SW480 (cell line): ENCODE results near the gene RPL10A.

Experiments
- DNase-seq: peaks from one replicate; pipeline ENCODE4 v3.0.0-alpha.2; 2016; ENCODE audit warnings: low spot score

Gene RPL10A

DNA sequence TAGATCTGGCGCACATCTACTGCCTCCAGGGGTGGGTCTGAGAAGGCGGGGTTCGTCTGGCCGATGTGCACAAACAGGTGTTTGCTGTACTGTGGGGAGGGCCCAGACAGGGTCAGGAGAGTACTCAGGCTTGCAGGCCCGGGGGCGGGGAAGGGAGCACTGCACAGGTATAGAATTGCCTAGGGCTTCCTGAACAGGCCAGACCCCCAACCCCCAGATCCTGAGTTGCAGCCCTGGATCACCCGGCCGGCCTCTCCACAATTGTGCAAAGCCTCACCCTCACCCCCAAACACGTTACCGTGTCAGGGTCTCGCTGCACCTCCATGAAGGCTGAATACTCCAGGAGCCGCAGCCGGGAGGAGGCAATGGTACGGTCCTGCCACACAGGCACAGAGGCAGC lies 7.8 kb downstream of the RPL10A start:
- DNase-seq, result no peak

DNA sequence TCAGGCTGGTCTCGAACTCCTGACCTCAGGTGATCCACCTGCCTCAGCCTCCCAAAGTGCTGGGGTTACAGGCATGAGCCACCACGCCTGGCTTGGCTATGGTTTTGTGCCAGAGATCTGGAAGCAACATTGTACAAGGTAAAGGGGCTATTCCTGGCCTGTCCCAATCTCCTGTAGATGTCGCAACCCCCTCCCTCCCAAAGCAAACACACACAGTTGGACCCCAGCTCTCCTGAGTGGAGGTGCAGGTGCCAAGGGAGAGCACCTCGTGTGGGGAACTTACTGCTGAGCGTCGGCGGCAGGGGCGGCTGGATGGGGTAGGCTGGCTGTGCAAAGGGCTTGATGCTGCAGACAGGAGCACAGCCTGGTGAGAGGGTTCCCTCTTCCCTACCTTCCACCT lies 8.8 kb downstream of the RPL10A start:
- no peak for DNase-seq

DNA sequence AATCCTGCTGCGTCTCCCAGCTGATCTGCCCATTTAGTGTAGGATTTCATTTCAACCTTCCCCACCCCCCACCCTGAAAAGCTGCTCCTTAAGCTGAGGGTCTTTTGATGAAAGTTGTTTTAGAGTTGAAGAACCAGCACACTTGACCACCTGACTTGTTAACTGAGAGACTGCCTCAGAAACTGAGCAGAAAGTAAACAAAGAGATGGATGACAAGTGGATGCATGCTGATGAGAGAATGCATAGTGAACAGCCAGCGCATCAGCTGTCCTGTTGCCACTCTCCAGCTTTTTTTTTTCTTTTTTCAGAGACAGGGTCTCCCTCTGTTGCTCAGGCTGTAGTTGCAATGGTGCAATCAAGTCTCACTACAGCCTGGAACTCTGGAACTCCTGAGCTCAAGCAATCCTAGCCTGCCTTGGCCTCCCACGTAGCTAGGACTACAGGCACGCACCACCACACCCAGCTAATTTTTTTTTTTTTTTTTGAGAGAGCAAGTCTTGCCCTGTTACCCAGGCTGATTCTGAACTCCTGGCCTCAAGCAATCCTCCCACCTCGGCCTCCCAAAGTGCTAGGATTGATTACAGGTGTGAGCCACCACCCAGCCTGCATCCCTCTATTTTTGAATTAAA lies 9.5 kb downstream of the RPL10A start:
- DNase-seq, result no peak

DNA sequence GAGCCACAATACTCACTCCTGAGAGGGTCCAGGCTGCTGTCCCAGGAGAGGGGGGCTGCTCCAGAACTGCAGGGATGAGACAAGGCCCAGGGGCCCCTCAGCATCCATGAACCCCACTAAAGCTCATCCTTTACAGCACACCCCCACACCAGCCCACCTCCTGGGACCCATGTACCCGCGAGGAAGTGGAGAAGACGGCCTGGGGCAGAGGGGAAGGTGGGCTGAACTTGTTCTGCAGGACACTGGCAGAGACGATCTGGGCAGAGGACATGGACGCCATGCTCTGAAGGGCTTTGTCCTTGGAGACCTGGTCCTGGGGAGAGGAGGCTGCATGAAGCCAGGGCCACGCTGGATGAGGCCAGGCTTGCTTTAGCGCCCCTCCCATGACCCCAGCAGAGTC lies 10.1 kb downstream of the RPL10A start:
- DNase-seq, result no peak

DNA sequence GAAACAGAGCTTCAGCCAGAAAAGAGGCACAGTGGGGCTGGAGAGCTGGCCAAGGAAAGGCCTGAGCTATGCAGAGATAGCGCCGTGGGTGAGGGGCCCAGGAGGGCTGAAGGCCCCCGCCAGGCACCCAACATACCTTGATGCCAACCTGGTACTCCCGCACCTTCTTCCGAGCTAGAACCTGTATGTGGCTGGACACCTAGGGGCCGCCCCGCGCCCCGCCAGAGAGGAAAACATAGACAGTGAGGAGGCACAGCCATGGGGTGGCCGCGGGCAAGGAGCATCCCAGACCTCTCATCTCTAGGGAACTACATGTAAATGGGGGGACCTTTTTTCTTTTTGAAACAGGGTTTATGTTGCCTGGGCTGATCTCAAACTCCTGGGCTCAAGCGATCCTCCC lies 12.0 kb downstream of the RPL10A start:
- no peak for DNase-seq

DNA sequence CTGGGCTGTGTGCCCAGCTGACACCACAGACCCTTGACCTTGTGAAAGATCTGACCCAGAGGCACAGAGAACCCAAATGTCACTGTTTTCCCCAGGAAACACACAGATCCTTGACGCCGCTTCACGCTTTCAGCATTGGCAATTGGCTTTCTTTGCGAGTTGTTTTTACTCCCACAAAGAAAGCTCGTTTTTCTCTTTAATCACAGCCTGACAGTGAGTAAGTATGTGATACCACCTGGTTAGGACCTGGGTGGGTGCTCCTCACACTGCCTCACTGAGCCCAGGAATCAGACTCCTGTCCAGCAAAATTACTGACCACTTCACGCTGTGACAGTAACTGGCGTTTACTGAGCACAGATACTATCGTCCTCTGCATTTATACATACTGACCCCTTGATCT lies 13.0 kb downstream of the RPL10A start:
- no peak for DNase-seq

DNA sequence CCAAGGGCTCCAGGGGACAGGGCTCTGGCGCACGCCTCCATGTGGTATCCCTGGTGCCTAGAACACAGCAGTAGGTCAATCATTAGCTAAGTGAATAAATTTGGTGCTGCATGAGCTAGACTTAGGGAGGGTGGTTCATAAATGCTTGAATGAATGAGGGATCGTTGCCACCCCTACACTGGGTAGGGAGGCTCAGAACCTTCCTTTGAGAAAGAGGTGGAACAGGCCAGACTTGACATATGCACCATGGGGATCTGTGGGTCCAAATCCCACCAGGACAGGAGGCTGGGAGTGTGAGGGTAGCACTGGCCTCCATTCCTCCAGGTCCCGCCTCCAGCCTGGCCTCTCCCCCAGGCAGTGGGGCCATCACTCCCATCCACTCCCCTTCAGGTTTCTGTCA lies 14.9 kb downstream of the RPL10A start:
- DNase-seq, result no peak

DNA sequence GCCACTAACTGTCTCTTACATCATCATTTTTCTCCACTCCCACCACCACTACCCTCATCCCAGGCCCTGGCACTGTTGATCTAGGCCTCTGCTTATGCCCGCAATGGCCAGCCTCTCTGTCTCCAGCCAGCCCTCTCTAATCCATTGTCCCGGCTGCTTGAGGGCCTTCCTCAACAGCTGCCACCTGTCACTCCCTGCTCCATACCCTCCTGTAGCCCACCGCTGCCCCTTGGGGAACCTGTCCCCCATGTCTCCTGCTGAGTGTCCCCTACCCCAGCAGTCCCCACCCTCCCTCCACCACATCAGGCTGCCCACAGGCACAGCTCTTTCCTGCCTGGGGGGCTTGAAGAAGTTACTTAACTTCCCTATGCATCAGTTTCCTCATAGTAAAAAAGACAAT lies 15.3 kb downstream of the RPL10A start:
- no peak for DNase-seq

DNA sequence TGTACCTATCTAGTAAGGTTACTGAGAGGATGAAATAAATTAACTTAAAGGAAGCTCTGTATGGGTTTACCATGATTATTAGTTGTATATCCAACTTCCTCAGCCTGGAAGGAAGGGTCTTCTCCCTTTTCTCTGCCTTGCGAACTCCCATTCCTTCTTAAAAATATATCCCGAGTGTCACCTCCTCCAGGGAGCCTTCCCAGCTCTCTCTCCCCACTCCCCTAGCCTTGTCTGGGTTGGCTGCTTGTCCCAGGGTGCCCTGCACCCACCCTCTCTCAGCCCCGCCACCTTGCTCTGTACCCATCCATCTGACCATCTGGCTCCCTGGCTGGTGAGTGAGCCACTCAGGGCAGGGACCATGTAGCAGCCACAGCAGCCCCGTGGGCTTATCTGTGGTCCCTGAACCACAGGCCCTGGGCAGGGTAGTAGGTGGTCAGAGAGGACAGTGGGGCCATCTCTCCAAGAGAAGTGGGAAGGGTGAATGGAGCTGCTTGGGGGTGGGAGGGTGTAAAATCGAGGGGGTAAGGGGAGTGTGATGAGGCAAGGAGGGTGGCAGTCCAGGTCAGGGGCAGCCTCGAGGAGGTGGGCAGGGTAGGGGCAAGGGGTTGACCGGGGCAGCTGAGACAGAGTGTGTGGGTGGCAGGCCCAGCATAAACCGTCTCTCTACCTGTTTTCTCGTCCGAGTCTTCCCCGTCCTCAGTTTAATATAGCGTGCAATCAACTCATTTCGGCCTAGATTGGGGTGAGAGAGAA lies 15.9 kb downstream of the RPL10A start:
- DNase-seq, result no peak

DNA sequence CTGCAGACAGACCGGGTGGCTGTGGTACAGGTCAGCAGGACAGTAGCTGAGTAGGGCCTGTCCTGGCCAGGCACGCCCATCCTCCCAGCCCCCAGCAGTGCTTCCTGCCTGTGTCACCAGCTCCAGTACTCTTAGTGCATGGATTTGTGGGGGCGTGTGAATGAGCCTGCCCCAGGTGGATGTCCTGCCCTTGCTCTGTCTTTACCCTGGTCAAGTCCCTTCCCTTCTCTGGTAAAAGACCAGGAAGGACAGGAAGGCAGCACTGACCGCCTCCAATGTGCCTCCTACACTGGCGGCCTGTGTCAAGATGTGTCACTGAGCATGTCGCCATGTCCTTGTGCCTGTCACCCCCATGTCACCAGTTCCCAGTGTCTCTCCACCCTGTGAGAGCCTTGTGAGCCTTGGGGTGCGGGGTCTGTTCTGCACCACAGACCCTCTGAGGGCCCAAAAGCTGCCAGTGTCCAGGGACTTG lies 16.8 kb downstream of the RPL10A start:
- DNase-seq, result peak; percentile 88

DNA sequence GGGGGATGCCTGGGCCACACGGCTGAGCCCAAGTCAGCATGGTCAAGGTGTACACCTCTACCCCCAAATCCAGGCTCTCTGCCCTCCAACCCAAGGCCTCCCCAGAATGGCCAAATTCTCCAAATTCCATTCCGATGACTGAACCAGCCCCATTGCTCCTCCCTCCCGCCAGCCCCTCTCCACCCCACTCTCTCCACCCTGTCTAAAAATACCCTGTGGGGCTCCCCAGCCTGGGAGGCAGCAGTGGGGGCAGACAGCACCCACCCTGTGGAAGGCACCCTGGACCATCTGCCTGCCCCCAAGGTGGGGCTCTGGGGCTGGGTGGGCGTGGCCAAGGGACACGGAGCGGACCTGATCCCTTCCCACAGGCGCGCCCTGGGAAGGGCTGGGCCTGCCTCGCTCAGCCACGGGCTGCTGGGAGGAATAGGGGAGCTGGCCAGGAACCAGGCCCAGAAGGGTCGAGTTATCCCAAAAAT lies 17.2 kb downstream of the RPL10A start:
- peak; percentile 63 for DNase-seq

DNA sequence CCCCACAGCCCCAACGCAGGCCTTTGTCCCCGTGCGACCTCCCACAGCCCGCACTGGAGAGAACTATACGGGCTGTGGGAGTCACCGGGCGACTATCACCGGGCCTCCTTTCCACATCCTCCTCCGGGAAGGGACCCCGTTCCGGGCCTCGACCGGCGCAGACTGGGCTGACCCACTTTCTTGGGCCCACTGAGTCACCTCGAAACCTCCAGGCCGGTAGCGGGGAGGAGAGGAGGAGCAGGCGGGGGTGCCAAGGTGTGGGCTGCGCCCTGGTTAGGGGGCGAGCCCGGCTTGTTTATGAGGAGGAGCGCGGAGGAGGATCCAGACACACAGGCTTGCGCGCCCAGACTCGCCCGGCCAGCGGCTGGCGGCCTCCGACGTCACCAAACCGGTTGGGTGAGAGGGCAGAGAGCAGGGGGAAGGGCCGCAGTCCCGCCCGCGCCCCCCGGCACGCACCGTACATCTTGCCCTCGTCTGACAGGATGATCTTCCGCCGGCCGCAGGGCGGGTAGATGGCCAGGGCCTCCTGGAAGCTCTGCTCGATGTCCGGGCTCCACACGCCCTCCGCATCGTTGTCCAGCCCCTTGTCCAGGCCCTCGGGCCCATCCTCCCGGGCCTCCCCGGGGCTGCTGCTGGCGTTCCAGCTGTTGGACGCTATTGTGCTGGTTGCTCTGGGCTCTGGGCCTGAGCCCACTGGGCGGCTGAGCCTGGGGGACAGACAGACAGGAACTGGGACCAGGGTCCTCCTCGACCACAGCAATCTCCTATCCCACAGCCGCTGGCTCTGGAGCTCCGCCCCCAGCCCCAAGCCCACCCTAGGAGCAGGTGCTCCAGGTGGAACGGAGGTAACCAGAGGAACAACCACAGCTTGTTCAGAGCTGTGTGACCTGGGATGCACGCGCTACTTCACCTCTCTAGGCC lies 18.1 kb downstream of the RPL10A start:
- DNase-seq, result no peak

DNA sequence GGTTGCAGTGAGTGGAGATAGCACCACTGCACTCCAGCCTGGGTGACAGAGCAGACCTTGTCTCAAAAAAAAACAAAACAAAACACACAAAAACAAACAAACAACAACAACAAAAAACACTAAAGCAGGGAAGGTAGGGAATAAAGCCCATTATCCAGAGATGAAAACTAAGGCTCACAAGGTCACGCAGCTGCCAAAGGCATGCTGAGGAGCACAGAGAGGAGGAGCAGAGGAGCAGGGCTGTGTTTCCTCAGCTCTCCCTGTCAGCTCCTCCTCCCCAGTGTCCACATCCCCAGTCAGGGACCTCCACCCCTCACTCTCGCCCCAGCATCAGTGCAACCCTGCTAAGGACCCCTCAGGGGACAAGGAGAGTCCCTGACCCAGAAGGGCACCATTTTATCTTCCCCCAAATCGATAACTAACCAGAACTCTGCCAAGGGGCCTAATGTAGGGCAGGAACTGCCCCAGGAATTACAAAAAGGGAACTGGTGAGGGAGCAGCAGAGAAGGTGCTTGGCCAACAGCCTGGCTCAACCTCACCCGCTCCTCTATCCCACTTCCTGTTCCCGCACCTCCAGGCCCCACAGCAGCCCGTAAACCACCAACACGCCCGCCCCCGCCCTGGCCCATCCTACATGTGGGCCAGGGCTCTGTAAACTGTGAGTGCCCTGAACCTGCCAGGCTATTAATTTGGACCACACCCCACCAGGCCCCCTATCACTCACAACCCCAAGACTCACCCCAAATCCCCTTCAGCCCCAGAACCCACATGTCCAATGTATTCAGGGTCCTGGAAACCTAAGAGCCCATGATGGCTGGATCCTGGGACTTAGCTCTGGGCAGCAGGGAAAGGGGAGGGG lies 19.7 kb downstream of the RPL10A start:
- peak; percentile 55 for DNase-seq

DNA sequence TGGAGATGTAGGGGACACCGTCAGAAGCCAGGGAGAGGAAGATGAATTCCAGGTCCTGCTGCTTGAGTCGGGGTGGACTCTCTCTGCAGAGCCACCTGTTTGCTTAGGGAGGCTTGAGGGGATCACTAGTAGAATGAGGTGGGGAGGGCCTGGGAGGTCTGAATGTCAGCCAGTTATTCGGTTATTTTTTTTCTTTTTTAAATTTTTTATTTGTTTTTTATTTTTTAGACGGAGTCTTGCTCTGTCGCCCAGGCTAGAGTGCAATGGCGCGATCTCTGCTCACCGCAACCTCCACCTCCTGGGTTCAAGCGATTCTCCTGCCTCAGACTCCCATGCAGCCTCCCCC lies 20.3 kb downstream of the RPL10A start:
- DNase-seq, result no peak

DNA sequence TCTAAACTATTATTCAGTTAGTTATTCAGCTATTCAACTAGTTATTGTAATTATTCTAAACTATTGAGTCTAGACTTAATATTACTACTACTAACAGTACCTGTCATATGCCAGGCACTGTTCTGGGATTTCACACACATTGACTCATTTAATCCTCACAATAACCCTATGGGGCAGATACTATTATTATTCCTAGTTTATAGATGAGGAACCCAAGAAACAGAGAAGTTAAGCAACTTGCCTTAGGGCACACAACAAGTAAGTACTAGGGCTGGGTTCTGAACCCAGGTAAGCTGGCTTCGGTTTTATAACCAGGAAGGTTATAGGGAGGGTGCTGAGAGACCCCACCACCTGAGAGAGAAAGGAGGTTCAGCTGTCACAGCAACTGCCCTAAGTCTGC lies 20.9 kb downstream of the RPL10A start:
- DNase-seq, result no peak

DNA sequence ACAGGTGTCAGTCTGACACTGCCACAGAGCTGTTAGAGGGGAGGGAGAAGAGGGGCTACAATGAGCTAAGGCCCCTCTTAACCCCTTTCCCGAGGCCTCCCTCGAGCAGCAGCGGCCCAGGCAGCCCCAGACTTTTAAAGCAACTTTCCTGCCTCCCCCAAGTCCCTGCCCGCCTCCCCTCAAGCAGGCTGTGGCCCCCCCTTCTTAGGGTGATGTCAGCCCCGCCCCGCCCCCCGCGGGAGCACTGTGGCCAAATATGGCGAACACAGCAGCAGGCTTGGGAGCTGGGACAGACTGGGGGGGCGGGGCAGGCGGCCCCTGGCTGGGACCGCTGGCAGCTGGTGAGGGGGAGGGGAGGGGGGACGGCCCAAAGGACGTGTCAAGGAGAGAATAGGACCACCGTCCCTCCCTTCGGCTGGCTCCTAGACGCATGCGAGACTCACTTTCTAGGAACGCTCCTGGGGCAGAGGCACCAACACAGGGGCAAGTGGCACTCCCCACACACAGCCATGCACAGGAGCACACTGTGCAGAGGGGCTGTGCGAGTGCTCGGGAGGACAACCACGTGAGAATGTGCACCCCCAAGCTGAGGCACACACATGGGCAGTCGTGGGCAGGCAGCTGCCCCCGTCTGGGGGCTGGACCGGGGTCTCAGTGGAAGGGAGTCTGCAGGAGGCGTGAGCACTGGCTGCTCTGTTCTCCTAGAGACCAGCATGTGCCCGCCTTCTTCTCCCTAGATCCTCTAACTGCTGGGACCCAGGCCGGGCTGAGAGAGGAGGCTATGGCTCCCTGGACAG lies 22.0 kb downstream of the RPL10A start:
- no peak for DNase-seq

DNA sequence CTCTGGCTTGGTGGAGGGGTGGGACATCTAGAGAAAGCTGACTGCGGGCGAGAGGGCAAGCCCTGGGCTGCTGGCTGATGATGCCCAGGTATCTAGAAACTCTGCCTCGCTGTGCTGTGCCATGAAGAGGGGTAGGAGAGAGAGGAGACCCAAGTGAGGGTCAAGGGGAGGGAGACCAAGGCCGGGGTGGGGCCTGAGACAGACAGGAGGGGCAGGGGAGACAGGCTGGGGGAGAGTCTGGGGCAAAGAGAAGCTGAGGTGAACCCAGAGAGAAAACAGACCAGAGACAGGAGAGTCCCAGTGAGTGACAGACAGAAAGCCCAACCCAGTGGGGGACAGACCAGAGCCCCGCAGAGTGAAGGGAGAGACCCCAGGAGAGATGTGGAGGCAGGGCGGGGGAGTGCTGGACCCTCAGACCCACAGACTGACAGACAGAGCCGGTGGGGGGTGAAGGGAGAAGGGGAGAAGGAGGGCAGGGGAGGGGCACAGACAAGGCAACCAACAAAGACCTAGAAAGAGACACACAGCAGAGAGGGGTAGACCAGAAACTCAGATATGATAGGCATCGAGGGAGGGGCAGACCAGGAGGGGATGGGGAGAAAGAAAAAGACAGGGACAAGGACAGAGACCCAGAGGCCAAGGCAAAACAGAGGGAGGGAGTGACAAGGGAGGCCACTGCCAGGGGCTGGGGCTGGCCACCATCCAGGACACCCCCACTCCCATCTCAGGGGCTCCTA lies 22.8 kb downstream of the RPL10A start:
- no peak for DNase-seq

DNA sequence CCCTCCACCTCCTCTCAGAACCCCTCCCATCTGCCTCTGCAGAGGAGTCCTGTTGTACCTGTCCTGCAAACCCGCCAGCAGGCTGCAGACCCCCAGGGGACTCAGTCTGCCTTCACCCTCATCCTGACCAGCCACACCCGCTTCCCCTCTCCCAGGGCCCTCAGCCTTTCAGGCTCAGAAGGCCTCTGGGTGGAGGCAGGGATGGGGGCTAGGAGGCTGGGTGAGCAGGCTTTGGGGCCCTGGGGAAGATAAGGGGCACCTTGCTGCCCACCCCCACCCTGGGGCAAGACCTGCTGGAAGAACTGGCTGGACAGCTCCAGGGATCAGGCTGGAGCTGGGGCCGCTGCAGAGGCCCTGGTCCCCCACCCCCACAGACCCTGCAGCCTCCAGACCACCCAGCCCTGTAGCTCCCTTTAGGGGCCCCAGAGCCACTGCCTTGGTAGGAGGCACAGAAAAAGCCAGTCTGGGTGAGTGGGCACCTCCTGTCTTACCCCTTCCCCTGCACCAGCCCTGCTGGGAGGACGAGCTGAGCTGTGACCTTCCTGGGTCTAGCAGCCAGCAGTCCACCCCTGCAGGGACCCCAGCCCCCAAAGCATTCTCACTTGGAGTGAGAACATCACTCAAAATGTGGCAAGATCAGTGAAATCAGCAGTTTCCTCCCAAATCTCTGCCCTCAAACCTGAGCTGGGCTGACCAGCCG lies 23.5 kb downstream of the RPL10A start:
- no peak for DNase-seq

DNA sequence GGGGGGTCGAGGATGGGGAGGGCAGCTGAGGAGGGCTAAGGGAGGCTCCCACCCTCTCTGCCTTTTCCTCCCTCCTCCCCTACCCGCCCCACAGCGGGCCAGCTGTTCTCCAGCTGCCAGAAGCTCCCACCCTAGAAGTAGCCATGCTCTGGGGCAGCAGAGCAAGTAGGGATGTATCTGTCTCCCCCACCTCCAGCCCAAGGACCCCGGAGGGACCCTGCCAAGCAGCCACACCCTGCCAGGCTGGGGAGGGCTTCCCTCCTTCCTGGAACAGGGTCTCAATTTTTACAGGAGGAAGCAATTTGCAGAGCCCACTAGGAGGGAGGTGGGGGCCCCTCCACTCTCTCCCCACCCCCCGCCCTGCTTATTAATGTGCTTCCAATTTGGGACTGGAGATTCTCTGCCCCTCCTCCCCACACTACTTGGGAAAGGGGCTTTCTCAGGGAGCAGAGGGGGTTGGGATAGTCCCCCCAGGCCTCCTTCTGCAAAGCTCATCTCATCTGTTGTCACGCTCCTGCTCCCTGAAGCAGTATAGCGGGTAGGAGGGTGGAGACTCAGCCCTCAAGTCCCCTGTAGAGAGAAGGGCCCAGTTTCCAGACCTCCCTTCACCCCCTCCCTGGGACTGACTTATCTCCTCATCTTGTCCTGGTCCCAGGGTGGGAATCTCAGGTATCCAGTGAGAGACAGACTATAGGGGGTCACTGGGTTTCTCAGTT lies 24.2 kb downstream of the RPL10A start:
- DNase-seq, result no peak
